ENCODE measurements around the gene MAB21L3. TPM values are rescaled to one million over a fixed set of nuclear protein-coding genes. Genes with fewer than 3 reads are reported as not detected.
A peak's percentile ranks its signal among the peaks of the same experiment; 100 is the strongest.

Gene MAB21L3
- total and polyA plus RNA-seq, 2 of the 13 experiments (the other 11 are each of a cell fraction or from before 2014, with no cell fraction given): 0.55 to 4.1 TPM

DNA sequence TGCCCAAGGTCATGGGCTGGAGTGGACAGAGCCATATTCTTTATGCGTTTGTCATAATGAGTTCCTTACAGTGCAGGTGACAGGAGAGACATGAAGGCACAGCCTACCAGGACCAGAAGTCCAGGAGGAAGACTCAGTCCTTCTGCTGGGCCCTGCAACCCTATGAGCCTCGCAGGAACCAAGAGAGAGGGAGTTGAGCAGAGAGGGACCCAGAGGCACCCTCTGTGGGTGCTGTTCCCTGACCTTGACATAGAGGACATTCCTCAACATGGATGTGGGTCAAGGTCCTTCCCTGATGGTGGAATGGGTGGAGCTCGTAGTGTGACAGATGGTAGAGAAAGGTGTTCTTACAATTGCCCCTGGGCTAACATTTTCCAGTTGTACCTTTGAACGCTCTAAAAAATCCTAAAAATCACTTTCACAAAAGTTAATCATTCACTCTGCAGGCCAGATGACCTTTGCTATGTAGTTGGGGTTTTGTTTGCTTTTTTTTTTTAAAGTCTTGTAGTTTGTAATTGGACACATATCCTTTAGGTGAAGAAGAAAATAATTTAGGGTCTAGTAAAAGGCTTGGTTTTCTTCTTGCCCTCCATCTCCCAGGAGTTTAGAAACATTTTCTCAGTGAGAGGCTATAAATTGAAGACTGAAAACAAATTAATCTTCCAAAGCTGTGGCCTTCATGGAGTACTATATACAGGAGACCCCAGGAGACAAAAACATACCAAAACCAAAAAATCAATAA is 41.9 kb downstream of the MAB21L3 start (continued):
- TF ChIP-seq, protein P1, sequence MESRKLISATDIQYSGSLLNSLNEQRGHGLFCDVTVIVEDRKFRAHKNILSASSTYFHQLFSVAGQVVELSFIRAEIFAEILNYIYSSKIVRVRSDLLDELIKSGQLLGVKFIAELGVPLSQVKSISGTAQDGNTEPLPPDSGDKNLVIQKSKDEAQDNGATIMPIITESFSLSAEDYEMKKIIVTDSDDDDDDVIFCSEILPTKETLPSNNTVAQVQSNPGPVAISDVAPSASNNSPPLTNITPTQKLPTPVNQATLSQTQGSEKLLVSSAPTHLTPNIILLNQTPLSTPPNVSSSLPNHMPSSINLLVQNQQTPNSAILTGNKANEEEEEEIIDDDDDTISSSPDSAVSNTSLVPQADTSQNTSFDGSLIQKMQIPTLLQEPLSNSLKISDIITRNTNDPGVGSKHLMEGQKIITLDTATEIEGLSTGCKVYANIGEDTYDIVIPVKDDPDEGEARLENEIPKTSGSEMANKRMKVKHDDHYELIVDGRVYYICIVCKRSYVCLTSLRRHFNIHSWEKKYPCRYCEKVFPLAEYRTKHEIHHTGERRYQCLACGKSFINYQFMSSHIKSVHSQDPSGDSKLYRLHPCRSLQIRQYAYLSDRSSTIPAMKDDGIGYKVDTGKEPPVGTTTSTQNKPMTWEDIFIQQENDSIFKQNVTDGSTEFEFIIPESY (CRISPR knock-in tag; IDR thresholded peaks at IDR 0.05): 0 out of 2 replicates have a peak, but pooled peaks have one; percentile 20
- TF ChIP-seq SETDB1 (CRISPR knock-in tag; IDR thresholded peaks at IDR 0.05; ENCODE audit: borderline replicate concordance) (no peak), MAZ (IDR thresholded peaks at IDR 0.05; ENCODE audit: borderline replicate concordance, low read depth, low read length) (no peak), MAZ (CRISPR knock-in tag; IDR thresholded peaks at IDR 0.05; ENCODE audit: low read depth) (0 out of 2 replicates have a peak, but pooled peaks have one; percentile 26), ZNF564 (CRISPR knock-in tag; IDR thresholded peaks at IDR 0.05) (no peak), NFIC (IDR thresholded peaks at IDR 0.05; ENCODE audit: low read length) (peak; percentile 83), SALL2 (CRISPR knock-in tag; IDR thresholded peaks at IDR 0.05) (no peak), ZMYM4 (CRISPR knock-in tag; IDR thresholded peaks at IDR 0.05) (peak; percentile 71), SMAD1 (CRISPR knock-in tag; IDR thresholded peaks at IDR 0.05; ENCODE audit: borderline replicate concordance, low read depth) (no peak), ZNF331 (CRISPR knock-in tag; IDR thresholded peaks at IDR 0.05) (no peak; the same call in 1 of the 2 replicates), NR2F1 (CRISPR knock-in tag; IDR thresholded peaks at IDR 0.05) (peak; percentile 55 to 79; a peak in 3 of 4 replicates), CBX5 (CRISPR knock-in tag; IDR thresholded peaks at IDR 0.05; ENCODE audit: borderline replicate concordance) (peak; percentile 55; the same call in 1 of the 2 replicates), ZFX (CRISPR knock-in tag; IDR thresholded peaks at IDR 0.05; ENCODE audit: low read depth) (peak; percentile 42; the same call in 1 of the 2 replicates), HDAC2 (CRISPR knock-in tag; IDR thresholded peaks at IDR 0.05) (peak; percentile 93), ZNF878 (CRISPR knock-in tag; IDR thresholded peaks at IDR 0.05) (0 out of 2 replicates have a peak, but pooled peaks have one; percentile 60), RORA (CRISPR knock-in tag; IDR thresholded peaks at IDR 0.05) (peak; percentile 83; the same call in 1 of the 2 replicates), SKI (IDR thresholded peaks at IDR 0.05; ENCODE audit: partially characterized antibody) (peak; percentile 84), MTA1 (CRISPR knock-in tag; IDR thresholded peaks at IDR 0.05; ENCODE audit: borderline replicate concordance) (peak; percentile 72), ZNF230 (CRISPR knock-in tag; IDR thresholded peaks at IDR 0.05) (0 out of 2 replicates have a peak, but pooled peaks have one; percentile 21), TCF7L2 (IDR thresholded peaks at IDR 0.05; ENCODE audit: low read depth, low read length) (no peak)
- TF ChIP-seq, protein P2, sequence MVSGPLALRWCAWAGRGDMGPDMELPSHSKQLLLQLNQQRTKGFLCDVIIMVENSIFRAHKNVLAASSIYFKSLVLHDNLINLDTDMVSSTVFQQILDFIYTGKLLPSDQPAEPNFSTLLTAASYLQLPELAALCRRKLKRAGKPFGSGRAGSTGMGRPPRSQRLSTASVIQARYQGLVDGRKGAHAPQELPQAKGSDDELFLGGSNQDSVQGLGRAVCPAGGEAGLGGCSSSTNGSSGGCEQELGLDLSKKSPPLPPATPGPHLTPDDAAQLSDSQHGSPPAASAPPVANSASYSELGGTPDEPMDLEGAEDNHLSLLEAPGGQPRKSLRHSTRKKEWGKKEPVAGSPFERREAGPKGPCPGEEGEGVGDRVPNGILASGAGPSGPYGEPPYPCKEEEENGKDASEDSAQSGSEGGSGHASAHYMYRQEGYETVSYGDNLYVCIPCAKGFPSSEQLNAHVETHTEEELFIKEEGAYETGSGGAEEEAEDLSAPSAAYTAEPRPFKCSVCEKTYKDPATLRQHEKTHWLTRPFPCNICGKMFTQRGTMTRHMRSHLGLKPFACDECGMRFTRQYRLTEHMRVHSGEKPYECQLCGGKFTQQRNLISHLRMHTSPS (CRISPR knock-in tag; IDR thresholded peaks at IDR 0.05; ENCODE audit: low read depth): 0 out of 2 replicates have a peak, but pooled peaks have one; percentile 20
- TF ChIP-seq, protein P3, sequence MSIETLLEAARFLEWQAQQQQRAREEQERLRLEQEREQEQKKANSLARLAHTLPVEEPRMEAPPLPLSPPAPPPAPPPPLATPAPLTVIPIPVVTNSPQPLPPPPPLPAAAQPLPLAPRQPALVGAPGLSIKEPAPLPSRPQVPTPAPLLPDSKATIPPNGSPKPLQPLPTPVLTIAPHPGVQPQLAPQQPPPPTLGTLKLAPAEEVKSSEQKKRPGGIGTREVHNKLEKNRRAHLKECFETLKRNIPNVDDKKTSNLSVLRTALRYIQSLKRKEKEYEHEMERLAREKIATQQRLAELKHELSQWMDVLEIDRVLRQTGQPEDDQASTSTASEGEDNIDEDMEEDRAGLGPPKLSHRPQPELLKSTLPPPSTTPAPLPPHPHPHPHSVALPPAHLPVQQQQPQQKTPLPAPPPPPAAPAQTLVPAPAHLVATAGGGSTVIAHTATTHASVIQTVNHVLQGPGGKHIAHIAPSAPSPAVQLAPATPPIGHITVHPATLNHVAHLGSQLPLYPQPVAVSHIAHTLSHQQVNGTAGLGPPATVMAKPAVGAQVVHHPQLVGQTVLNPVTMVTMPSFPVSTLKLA (IDR thresholded peaks at IDR 0.05): no peak
- TF ChIP-seq, protein P4, sequence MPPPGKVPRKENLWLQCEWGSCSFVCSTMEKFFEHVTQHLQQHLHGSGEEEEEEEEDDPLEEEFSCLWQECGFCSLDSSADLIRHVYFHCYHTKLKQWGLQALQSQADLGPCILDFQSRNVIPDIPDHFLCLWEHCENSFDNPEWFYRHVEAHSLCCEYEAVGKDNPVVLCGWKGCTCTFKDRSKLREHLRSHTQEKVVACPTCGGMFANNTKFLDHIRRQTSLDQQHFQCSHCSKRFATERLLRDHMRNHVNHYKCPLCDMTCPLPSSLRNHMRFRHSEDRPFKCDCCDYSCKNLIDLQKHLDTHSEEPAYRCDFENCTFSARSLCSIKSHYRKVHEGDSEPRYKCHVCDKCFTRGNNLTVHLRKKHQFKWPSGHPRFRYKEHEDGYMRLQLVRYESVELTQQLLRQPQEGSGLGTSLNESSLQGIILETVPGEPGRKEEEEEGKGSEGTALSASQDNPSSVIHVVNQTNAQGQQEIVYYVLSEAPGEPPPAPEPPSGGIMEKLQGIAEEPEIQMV (CRISPR knock-in tag; IDR thresholded peaks at IDR 0.05; ENCODE audit: low read depth): 0 out of 2 replicates have a peak, but pooled peaks have one; percentile 70
